GM12878 (cell line): Measurements from ENCODE around the gene HES2. TPM values are rescaled to one million over a fixed set of nuclear protein-coding genes. Genes with fewer than 3 reads are reported as not detected.

ENCODE experiments used
- ATAC-seq: fragments of 200-7000 bp; cut with Tn5 transposase; 3 replicates; pipeline ENCODE4 v1.9.1; 2020; ENCODE audit warnings: mild to moderate bottlenecking, moderate library complexity
- BruUV-seq: library from RNA; stranded (reverse); fragments of 400-500 nt; replicated peaks from 2 replicates; lab custom pipeline; 2021; lab: Mats Ljungman, UMichigan
- CTCF ChIA-PET: fragments of 300-600 bp; sonication (Branson Sonifier 250); formaldehyde crosslinking; extraction: SDS; loops from one replicate; lab custom pipeline; 2021; ENCODE audit warnings: inconsistent platforms; lab: Yijun Ruan, JAX
- POLR2A ChIA-PET: fragments of 350-600 bp; formaldehyde crosslinking; extraction: SDS; loops from one replicate; lab custom pipeline; 2021; ENCODE audit warnings: inconsistent platforms; lab: Charles Lee
- RAD21 ChIA-PET: fragments of 300-600 bp; sonication (Branson Sonifier 250); formaldehyde crosslinking; loops from one replicate; lab custom pipeline; 2023; ENCODE audit warnings: antibody characterized with exemption; ENCODE audit not compliant: unreplicated experiment; lab: Charles Lee
- SMC1A ChIA-PET: fragments of 300-600 bp; sonication (Branson Sonifier 250); formaldehyde crosslinking; loops from one replicate; lab custom pipeline; 2023; ENCODE audit not compliant: unreplicated experiment, uncharacterized antibody; lab: Charles Lee
- DNase-seq: peaks from one replicate; pipeline ENCODE4 v3.0.0-alpha.2; 2011; ENCODE audit warnings: low read depth, low spot score
- FAIRE-seq: peaks from 3 replicates; lab custom pipeline; 2011; peaks lifted over from hg19 to GRCh38; lab: Jason Lieb, UNC
- H2AFZ ChIP-seq: 2 replicates; pipeline ENCODE4 v1.6.0; 2011; ENCODE audit warnings: low read depth, low read length, control low read depth; ENCODE audit not compliant: control insufficient read depth
- H3K27ac ChIP-seq: 2 replicates; pipeline ENCODE4 v1.5.1; 2011; ENCODE audit warnings: control low read depth; ENCODE audit not compliant: control insufficient read depth, insufficient read depth
- H3K27me3 ChIP-seq, 2 experiments: replicated peaks in 1 of 2; 2 replicates each; pipeline versions ENCODE4 v1.6.0 to v1.6.1; 2011; ENCODE audit warnings: low read length in 1 of 2; ENCODE audit not compliant: control insufficient read depth in 2 of 2, insufficient read depth in 2 of 2
- H3K36me3 ChIP-seq, 2 experiments: 2 replicates each; pipeline ENCODE4 v1.5.1; 2011; ENCODE audit warnings: low read length in 1 of 2; ENCODE audit not compliant: control insufficient read depth in 2 of 2, insufficient read depth in 2 of 2
- H3K4me1 ChIP-seq: 2 replicates; pipeline ENCODE4 v1.6.1; 2011; ENCODE audit warnings: mild to moderate bottlenecking, low read length, moderate library complexity, mixed read lengths; ENCODE audit not compliant: control insufficient read depth, insufficient read depth
- H3K4me2 ChIP-seq: 2 replicates; pipeline ENCODE4 v1.6.0; 2011; ENCODE audit warnings: control low read depth; ENCODE audit not compliant: control insufficient read depth, insufficient read depth
- H3K4me3 ChIP-seq: fragments of 200-600 bp; sonication (generic); 2 replicates; pipeline ENCODE4 v1.5.1; 2016
- H3K79me2 ChIP-seq: 2 replicates; pipeline ENCODE4 v1.6.0; 2011; ENCODE audit warnings: low read length; ENCODE audit not compliant: control insufficient read depth, insufficient read depth
- H3K9ac ChIP-seq: 2 replicates; pipeline ENCODE4 v1.8.0; 2011; ENCODE audit warnings: low read length, control low read depth, mixed read lengths; ENCODE audit not compliant: control insufficient read depth, insufficient read depth
- H3K9me3 ChIP-seq: replicated peaks from 3 replicates; pipeline ENCODE4 v1.5.1; 2011; ENCODE audit warnings: mild to moderate bottlenecking, low read length; ENCODE audit not compliant: control insufficient read depth, insufficient read depth
- H4K20me1 ChIP-seq: 2 replicates; pipeline ENCODE4 v1.6.0; 2011; ENCODE audit not compliant: control insufficient read depth, insufficient read depth
- CHD4 ChIP-seq: fragments of 200-600 bp; sonication (generic); IDR thresholded peaks from 2 replicates; pipeline ENCODE4 v1.6.1; 2016; ENCODE audit warnings: mild to moderate bottlenecking
- E2F4 ChIP-seq: IDR thresholded peaks from 2 replicates; pipeline ENCODE4 v1.6.1; 2012; ENCODE audit warnings: low read depth, low read length, improper control_type of control experiment
- EED ChIP-seq: sonication (generic); IDR thresholded peaks from 2 replicates; pipeline ENCODE4 v1.6.1; 2016; ENCODE audit warnings: antibody characterized with exemption, low read depth
- GATAD2B ChIP-seq: fragments of 450-650 bp; conservative IDR thresholded peaks from 2 replicates; pipeline ENCODE4 v1.6.1; 2017; ENCODE audit warnings: low read depth, mild to moderate bottlenecking, moderate library complexity
- JUNB ChIP-seq: IDR thresholded peaks from 2 replicates; pipeline ENCODE4 v1.6.1; 2016; ENCODE audit warnings: antibody characterized with exemption, mild to moderate bottlenecking
- MAX ChIP-seq: IDR thresholded peaks from 2 replicates; pipeline ENCODE4 v1.6.1; 2012; ENCODE audit warnings: low read depth, low read length, improper control_type of control experiment
- MYB ChIP-seq: fragments of 150-350 bp; IDR thresholded peaks from 2 replicates; pipeline ENCODE4 v1.6.1; 2014; ENCODE audit warnings: mild to moderate bottlenecking, low read depth, low read length, borderline replicate concordance
- NR2F1 ChIP-seq: fragments of 450-650 bp; conservative IDR thresholded peaks from 2 replicates; pipeline ENCODE4 v1.6.1; 2017; ENCODE audit warnings: mild to moderate bottlenecking
- PBX3 ChIP-seq: IDR thresholded peaks from 2 replicates; pipeline ENCODE4 v1.6.1; 2011; ENCODE audit warnings: mild to moderate bottlenecking, low read depth, low read length, moderate library complexity; ENCODE audit not compliant: insufficient replicate concordance
- RCOR1 ChIP-seq: conservative IDR thresholded peaks from 2 replicates; pipeline ENCODE4 v1.6.1; 2012; ENCODE audit warnings: low read depth, low read length, improper control_type of control experiment
- SIN3A ChIP-seq: IDR thresholded peaks from 2 replicates; pipeline ENCODE4 v1.6.1; 2012; ENCODE audit warnings: low read depth, low read length, improper control_type of control experiment
- SP1 ChIP-seq: IDR thresholded peaks from one replicate; pipeline ENCODE4 v1.6.1; 2011; ENCODE audit warnings: low read depth, low read length
- ZBTB4 ChIP-seq: fragments of 450-650 bp; formaldehyde crosslinking; IDR thresholded peaks from 2 replicates; pipeline ENCODE4 v1.4.0; 2022; ENCODE audit warnings: mild to moderate bottlenecking, moderate library complexity
- ZNF24 ChIP-seq: fragments of 450-650 bp; IDR thresholded peaks from 2 replicates; pipeline ENCODE4 v1.6.1; 2017; ENCODE audit warnings: antibody characterized with exemption, mild to moderate bottlenecking
- ZNF592 ChIP-seq: fragments of 450-650 bp; IDR thresholded peaks from 2 replicates; pipeline ENCODE4 v1.6.1; 2017; ENCODE audit warnings: mild to moderate bottlenecking, moderate library complexity
- WGBS: methylation state at CpG from one replicate; pipeline ENCODE4 v1.1.6; 2016; ENCODE audit warnings: low lambda C conversion rate; ENCODE audit not compliant: insufficient replicate concordance, insufficient coverage; ENCODE audit errors: missing lambda C conversion rate; 5-methylcytosine and 5-hydroxymethylcytosine counted together
- in situ Hi-C: fragments of 300-500 bp; cut with MboI; formaldehyde crosslinking; loops from 9 replicates; pipeline ENCODE4 v1.14.3; 2018; ENCODE audit warnings: mixed read lengths
- intact Hi-C: fragments of 100-400 bp; cut with micrococcal nuclease; formaldehyde crosslinking; loops from one replicate; pipeline ENCODE4 v1.14.2; 2022; ENCODE audit not compliant: unreplicated experiment
- polyA plus RNA-seq, 11 experiments: library from polyadenylated mRNA; depleted of rRNA in 4 of 11; unstranded in 6 of 11; stranded (reverse) in 5 of 11; fragments of >200 nt; fragmentation: Nextera tagmentation in 4 of 11; fragmentation: Illumina TruSeq in 1 of 11; extraction: Ambion mirVana in 4 of 11; extraction: Trizol in 1 of 11; gene quantifications; 1 replicate in 1 of 11; 2 replicates in 10 of 11; pipeline versions ENCODE4 v1.2.1 to v1.2.3, GENCODE V29; 2011 to 2016; ENCODE audit warnings: inconsistent platforms in 2 of 11, missing spikeins in 2 of 11, low read depth in 1 of 11
- total RNA-seq, 4 experiments: library from RNA; depleted of rRNA in 3 of 4; stranded (reverse); fragments of >200 nt in 3 of 4; fragmentation: Illumina TruSeq in 1 of 4; extraction: Trizol in 1 of 4; gene quantifications; 2 replicates each; pipeline versions ENCODE4 v1.2.1 to v1.2.3, GENCODE V29; 2013 to 2021

The HES2 gene
- total and polyA plus RNA-seq, 10 of the 15 experiments (the other 5 are each of a cell fraction or from before 2014, with no cell fraction given) = 0.13 to 2.0 (median 0.26) TPM

- Histone ChIP-seq H3K36me3 (no peaks in the 10 kb centered on the region), H2AFZ (no peak overlapping the region), H3K27ac (no peak overlapping the region), H4K20me1 (no peaks in the 10 kb centered on the region), H3K9me3 (no peaks in the 10 kb centered on the region), H3K4me3 (no peak overlapping the region), H3K9ac (no peak overlapping the region), H3K27me3 (no peaks in the 10 kb centered on the region), H3K4me1 (peaks cover 12% of the 10 kb centered on the region), H3K4me2 (no peak overlapping the region), H3K79me2 (no peaks in the 10 kb centered on the region)
- CTCF ChIA-PET = interaction anchor here (1.4 to 11.8 kb wide), 2 partner anchors 29 to 62 kb away, joined by 4 to 86 read pairs; no protein-coding TSS in a partner anchor
- SMC1A ChIA-PET = no interaction called here
- in situ Hi-C loops (no loop called here), intact Hi-C loops (no loop called here)
- POLR2A ChIA-PET = no interaction called here
- no peak for ATAC-seq
- no peak for FAIRE-seq
- RAD21 ChIA-PET = interaction anchor here (1.3 kb wide), 1 partner anchor 62 kb away, joined by 3 read pairs; no protein-coding TSS in a partner anchor
- DNase-seq = no peak
- no TSS peak for BruUV-seq
- 60% methylated on average over 13 of the region's 13 CpGs for WGBS
- no peak for TF ChIP-seq MAX
- TF ChIP-seq ZNF592 = no peak
- no peak for TF ChIP-seq ZNF24
- no peak for TF ChIP-seq SIN3A
- TF ChIP-seq PBX3 = no peak
- no peak for TF ChIP-seq RCOR1
- TF ChIP-seq NR2F1 = no peak
- no peak for TF ChIP-seq SP1
- no peak for TF ChIP-seq ZBTB4 (CRISPR knock-in tag)
- TF ChIP-seq EED = no peak
- no peak for TF ChIP-seq MYB
- no peak for TF ChIP-seq CHD4
- no peak for TF ChIP-seq JUNB
- no peak for TF ChIP-seq GATAD2B
- no peak for TF ChIP-seq E2F4
These were observed 9.3 kb downstream of the HES2 start for GRCh38 chr1:6410248-6410893.
